ENCODE measurements around the gene CHSY3. TPM values are rescaled to one million over a fixed set of nuclear protein-coding genes. Genes with fewer than 3 reads are reported as not detected.
"Not testable (repeated sequence)": the region's sequence is repeated elsewhere in the genome, so short reads cannot be mapped to it uniquely, and the experiment has no call there.

The CHSY3 gene
- total RNA-seq, 2 experiments from 2014 or later: not detected

GRCh38 chr5:130222573-130222972 is 318.3 kb downstream of the CHSY3 start:
- no peak for ATAC-seq (ENCODE audit: poor library complexity)
- no peak overlapping the region for H3K27ac ChIP-seq (ENCODE audit: low read depth in 1 of 2, low read length in 2 of 2)
- no peaks in the 10 kb centered on the region for H3K9me3 ChIP-seq (ENCODE audit: control insufficient read depth in 1 of 2, insufficient read depth in 1 of 2, low read length in 2 of 2)
- Mint-ChIP-seq H3K4me1 (ENCODE audit: low read depth) (no peaks in the 10 kb centered on the region), H3K36me3 (ENCODE audit: low read depth) (no peaks in the 10 kb centered on the region), H3K27me3 (peaks cover 6% of the 10 kb centered on the region), H3K4me3 (no peak overlapping the region), H3K27ac (no peak overlapping the region), H3K9me3 (no peaks in the 10 kb centered on the region)
- no peak for TF ChIP-seq CTCF (IDR thresholded peaks at IDR 0.05)
- intact Hi-C loops (cut with DNase I, micrococcal nuclease): no loop called here
- ChIA-PET POLR2A (no interaction called here), CTCF (no interaction called here)
- H3K27me3 ChIP-seq (ENCODE audit: control insufficient read depth in 1 of 2, insufficient read depth in 2 of 2, low read length in 2 of 2): no peaks in the 10 kb centered on the region
- H3K36me3 ChIP-seq (ENCODE audit: insufficient read depth, low read length): no peaks in the 10 kb centered on the region
- H3K4me1 ChIP-seq (ENCODE audit: insufficient read depth, low read length): no peaks in the 10 kb centered on the region
- no peak for DNase-seq
- no peak overlapping the region for H3K4me3 ChIP-seq (ENCODE audit: low read length)

GRCh38 chr5:130226556-130226955 is 322.3 kb downstream of the CHSY3 start:
- H3K9me3 ChIP-seq (ENCODE audit: control insufficient read depth in 1 of 2, insufficient read depth in 1 of 2, low read length in 2 of 2); intact Hi-C loops (cut with DNase I, micrococcal nuclease); H3K4me1 ChIP-seq (ENCODE audit: insufficient read depth, low read length); H3K36me3 Mint-ChIP-seq (ENCODE audit: low read depth); POLR2A ChIA-PET; H3K36me3 ChIP-seq (ENCODE audit: insufficient read depth, low read length); H3K4me1 Mint-ChIP-seq (ENCODE audit: low read depth); ATAC-seq (ENCODE audit: poor library complexity); H3K4me3 ChIP-seq (ENCODE audit: low read length); H3K27ac ChIP-seq (ENCODE audit: low read depth in 1 of 2, low read length in 2 of 2); H3K9me3 Mint-ChIP-seq; H3K27me3 Mint-ChIP-seq; H3K27me3 ChIP-seq (ENCODE audit: control insufficient read depth in 1 of 2, insufficient read depth in 2 of 2, low read length in 2 of 2); CTCF ChIA-PET; H3K27ac Mint-ChIP-seq; DNase-seq; H3K4me3 Mint-ChIP-seq: not testable (repeated sequence)

GRCh38 chr5:130227699-130228098 is 323.4 kb downstream of the CHSY3 start:
- Histone ChIP-seq H3K27ac (ENCODE audit: low read depth in 1 of 2, low read length in 2 of 2) (no peak overlapping the region), H3K4me3 (ENCODE audit: low read length) (no peak overlapping the region), H3K36me3 (ENCODE audit: insufficient read depth, low read length) (no peaks in the 10 kb centered on the region), H3K4me1 (ENCODE audit: insufficient read depth, low read length) (no peaks in the 10 kb centered on the region), H3K27me3 (ENCODE audit: control insufficient read depth in 1 of 2, insufficient read depth in 2 of 2, low read length in 2 of 2) (no peaks in the 10 kb centered on the region), H3K9me3 (ENCODE audit: control insufficient read depth in 1 of 2, insufficient read depth in 1 of 2, low read length in 2 of 2) (no peaks in the 10 kb centered on the region)
- no peaks in the 10 kb centered on the region for H3K9me3 Mint-ChIP-seq
- CTCF ChIA-PET: no interaction called here
- intact Hi-C loops (cut with DNase I, micrococcal nuclease): no loop called here
- no peak overlapping the region for H3K4me3 Mint-ChIP-seq
- DNase-seq (no peak), ATAC-seq (ENCODE audit: poor library complexity) (no peak)
- no peak for TF ChIP-seq CTCF (IDR thresholded peaks at IDR 0.05)
- POLR2A ChIA-PET: no interaction called here
- no peak overlapping the region for H3K27ac Mint-ChIP-seq
- no peaks in the 10 kb centered on the region for H3K36me3 Mint-ChIP-seq (ENCODE audit: low read depth)
- no peaks in the 10 kb centered on the region for H3K27me3 Mint-ChIP-seq
- H3K4me1 Mint-ChIP-seq (ENCODE audit: low read depth): no peaks in the 10 kb centered on the region

- no peaks in the 10 kb centered on the region for H3K9me3 ChIP-seq (ENCODE audit: control insufficient read depth in 1 of 2, insufficient read depth in 1 of 2, low read length in 2 of 2)
- TF ChIP-seq CTCF (IDR thresholded peaks at IDR 0.05): no peak
- CTCF ChIA-PET: no interaction called here
- no peaks in the 10 kb centered on the region for H3K27me3 ChIP-seq (ENCODE audit: control insufficient read depth in 1 of 2, insufficient read depth in 2 of 2, low read length in 2 of 2)
- DNase-seq (no peak), ATAC-seq (ENCODE audit: poor library complexity) (no peak)
- Mint-ChIP-seq H3K9me3 (peaks cover 3% of the 10 kb centered on the region), H3K36me3 (ENCODE audit: low read depth) (no peaks in the 10 kb centered on the region), H3K27ac (no peak overlapping the region), H3K4me1 (ENCODE audit: low read depth) (no peaks in the 10 kb centered on the region), H3K4me3 (no peak overlapping the region), H3K27me3 (peaks cover 7% of the 10 kb centered on the region)
- H3K36me3 ChIP-seq (ENCODE audit: insufficient read depth, low read length): no peaks in the 10 kb centered on the region
- no peaks in the 10 kb centered on the region for H3K4me1 ChIP-seq (ENCODE audit: insufficient read depth, low read length)
- no peak overlapping the region for H3K4me3 ChIP-seq (ENCODE audit: low read length)
- POLR2A ChIA-PET: no interaction called here
- no peak overlapping the region for H3K27ac ChIP-seq (ENCODE audit: low read depth in 1 of 2, low read length in 2 of 2)
- intact Hi-C loops (cut with DNase I, micrococcal nuclease): no loop called here
These were observed 327.5 kb downstream of the CHSY3 start for GRCh38 chr5:130231786-130232185.
